IPS DF 6.9 (cell line): ENCODE data around the gene UMPS.
"Not testable (repeated sequence)": the region's sequence is repeated elsewhere in the genome, so short reads cannot be mapped to it uniquely, and the experiment has no call there.

Source experiments
- DNase-seq: peaks from one replicate; pipeline ENCODE4 v3.0.0-alpha.2; 2013; ENCODE audit warnings: low read depth, low spot score
- H3K27ac ChIP-seq: one replicate; pipeline ENCODE4 v1.5.1; 2013; ENCODE audit warnings: low read length, control low read depth
- H3K27me3 ChIP-seq: 2 replicates; pipeline ENCODE4 v1.6.1; 2013; ENCODE audit warnings: mild to moderate bottlenecking, low read length; ENCODE audit not compliant: control insufficient read depth, insufficient read depth
- H3K36me3 ChIP-seq: 2 replicates; pipeline ENCODE4 v1.6.1; 2013; ENCODE audit warnings: low read length; ENCODE audit not compliant: control insufficient read depth, insufficient read depth
- H3K4me1 ChIP-seq: 2 replicates; pipeline ENCODE4 v1.6.1; 2013; ENCODE audit warnings: low read length; ENCODE audit not compliant: control insufficient read depth, insufficient read depth
- H3K4me3 ChIP-seq: 2 replicates; pipeline ENCODE4 v1.5.1; 2013; ENCODE audit warnings: mild to moderate bottlenecking, low read length
- H3K9me3 ChIP-seq: 2 replicates; pipeline ENCODE4 v1.6.1; 2013; ENCODE audit warnings: low read length, inconsistent platforms; ENCODE audit not compliant: control insufficient read depth, insufficient read depth
- WGBS: extraction: QIAGEN DNeasy Blood & Tissue Kit; methylation state at CpG from one replicate; pipeline ENCODE4 v1.1.7; 2013; ENCODE audit warnings: mixed read lengths, missing lambda C conversion rate; ENCODE audit not compliant: insufficient read length, insufficient coverage; 5-methylcytosine and 5-hydroxymethylcytosine counted together

Gene UMPS

DNA sequence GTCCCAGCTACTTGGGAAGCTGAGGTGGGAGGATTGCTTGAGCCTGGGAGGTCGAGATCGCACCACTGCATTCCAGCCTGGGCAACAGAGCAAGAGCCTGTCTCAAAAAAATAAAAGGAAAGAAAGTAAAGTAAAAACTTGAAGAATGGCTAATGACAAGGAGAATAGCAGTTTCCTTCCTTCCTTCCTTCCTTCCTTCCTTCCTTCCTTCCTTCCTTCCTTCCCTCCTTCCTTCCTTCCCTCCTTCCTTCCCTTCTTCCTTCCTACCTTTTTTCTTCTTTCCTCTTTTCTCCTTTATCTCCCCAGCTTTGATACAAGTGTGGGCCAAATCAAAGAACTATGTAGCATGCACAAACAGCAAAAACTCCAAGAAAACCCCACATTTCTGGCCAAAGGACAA, 23.0 kb upstream of the UMPS start:
- WGBS, result no CpG with 5 or more reads among the region's 2 CpGs
- not testable (repeated sequence) for H3K4me3 ChIP-seq, H3K36me3 ChIP-seq, H3K27me3 ChIP-seq, H3K4me1 ChIP-seq, H3K27ac ChIP-seq, DNase-seq, H3K9me3 ChIP-seq

DNA sequence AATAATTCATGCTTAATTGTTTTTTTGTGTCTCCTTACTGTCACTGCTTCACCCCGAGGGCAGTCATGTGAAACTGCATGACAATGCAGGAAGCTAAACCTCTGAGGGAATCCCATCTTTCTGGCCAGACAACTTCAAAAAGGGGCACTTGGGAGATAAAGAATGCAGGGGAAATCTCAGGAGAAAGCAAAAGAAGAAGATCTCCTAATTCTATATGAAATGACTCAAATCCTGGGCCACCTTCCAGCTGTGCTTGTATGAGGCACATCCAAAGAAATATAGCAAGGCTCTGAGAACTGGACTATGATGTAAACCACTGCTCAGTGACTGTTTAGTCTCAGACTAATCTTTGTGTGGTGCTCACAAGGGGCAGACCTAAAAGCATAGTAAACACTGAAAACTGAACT, 22.6 kb upstream of the UMPS start:
- no peak overlapping the region for H3K27ac ChIP-seq
- H3K36me3 ChIP-seq, result no peaks in the 10 kb centered on the region
- no peak overlapping the region for H3K4me3 ChIP-seq
- H3K4me1 ChIP-seq, result no peaks in the 10 kb centered on the region
- no peak for DNase-seq
- no peaks in the 10 kb centered on the region for H3K27me3 ChIP-seq
- H3K9me3 ChIP-seq, result no peaks in the 10 kb centered on the region
- no CpG with 5 or more reads among the region's 1 CpG for WGBS

DNA sequence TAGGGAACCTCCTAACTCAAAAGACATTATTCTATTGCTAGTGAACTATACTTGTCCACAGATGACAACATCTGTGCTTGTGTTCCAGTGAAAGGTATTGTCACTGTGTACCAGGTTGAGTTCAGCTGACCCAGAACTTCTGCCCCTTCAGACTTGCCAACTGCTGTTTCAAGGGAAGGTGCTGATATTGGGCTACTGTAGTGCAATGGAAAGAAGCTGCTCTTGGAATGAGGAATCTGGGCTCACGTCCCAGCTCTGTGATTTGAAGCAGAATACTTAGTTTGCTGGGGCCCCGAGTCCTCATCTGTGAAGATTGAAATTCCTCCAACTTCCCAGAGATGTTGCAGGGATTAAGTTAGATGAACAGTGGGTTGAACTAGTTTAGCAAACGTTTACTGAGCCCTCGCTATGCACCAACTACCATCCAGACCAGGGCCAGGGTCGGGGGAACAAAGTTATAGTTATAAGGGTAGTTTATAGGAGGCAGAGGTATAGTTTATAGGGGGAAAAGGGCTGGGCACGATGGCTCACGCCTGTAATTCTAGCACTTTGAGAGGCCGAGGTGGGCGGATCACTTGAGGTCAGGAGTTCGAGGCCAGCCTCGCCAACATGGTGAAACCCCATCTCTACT, 15.9 kb upstream of the UMPS start:
- Histone ChIP-seq H3K4me1 (no peaks in the 10 kb centered on the region), H3K27ac (no peak overlapping the region), H3K36me3 (no peaks in the 10 kb centered on the region), H3K9me3 (no peaks in the 10 kb centered on the region), H3K4me3 (no peak overlapping the region), H3K27me3 (no peaks in the 10 kb centered on the region)
- WGBS, result no CpG with 5 or more reads among the region's 11 CpGs
- no peak for DNase-seq

DNA sequence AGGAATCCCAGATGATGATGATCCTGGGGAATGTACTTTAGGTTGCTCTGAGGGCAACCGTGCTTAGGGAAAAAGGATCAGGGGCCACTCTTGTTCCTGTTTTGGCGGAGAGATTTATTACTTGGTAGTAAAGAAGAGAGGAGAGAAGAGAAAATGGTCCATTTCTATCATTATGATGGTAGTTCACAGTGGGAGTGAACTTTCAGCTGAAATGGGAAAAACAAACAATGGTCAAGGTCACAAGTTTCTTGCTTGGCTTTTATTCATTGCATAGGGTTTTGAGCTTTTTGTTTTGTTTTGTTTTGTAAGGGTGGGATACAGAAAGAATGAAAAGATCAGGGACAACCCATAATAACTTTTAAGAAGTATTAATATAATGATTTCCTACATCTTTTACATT, 7.7 kb upstream of the UMPS start:
- no peaks in the 10 kb centered on the region for H3K4me1 ChIP-seq
- no CpG with 5 or more reads among the region's 2 CpGs for WGBS

DNA sequence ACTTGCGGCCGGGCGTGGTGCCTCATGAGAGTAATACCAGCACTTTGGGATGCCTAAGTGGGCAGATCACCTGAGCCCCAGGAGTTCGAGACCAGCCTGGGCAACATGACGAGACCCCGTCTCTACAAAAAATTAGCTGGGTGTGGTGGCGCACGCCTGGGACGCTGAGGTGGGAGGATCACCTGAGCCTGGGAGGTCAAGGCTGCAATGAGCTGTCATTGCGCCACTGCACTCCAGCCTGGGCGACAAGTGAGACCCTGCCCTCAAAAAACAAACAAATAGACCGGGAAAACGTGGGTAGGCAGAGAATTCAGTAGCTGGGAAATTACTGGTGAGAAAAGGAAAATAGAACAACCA, 667 bp downstream of the UMPS start:
- no peaks in the 10 kb centered on the region for H3K9me3 ChIP-seq
- H3K27ac ChIP-seq, result no peak overlapping the region
- no CpG with 5 or more reads among the region's 13 CpGs for WGBS
- H3K27me3 ChIP-seq, result no peaks in the 10 kb centered on the region
- no peak for DNase-seq
- H3K4me1 ChIP-seq, result no peaks in the 10 kb centered on the region
- H3K36me3 ChIP-seq, result no peaks in the 10 kb centered on the region
- H3K4me3 ChIP-seq, result peak overlapping the region; percentile 94; the same call in 1 of the 2 replicates

More for the DNA sequence above, 7.7 kb upstream of the UMPS start:
- H3K36me3 ChIP-seq, result no peaks in the 10 kb centered on the region
- DNase-seq, result no peak
- no peak overlapping the region for H3K27ac ChIP-seq
- no peaks in the 10 kb centered on the region for H3K9me3 ChIP-seq
- no peak overlapping the region for H3K4me3 ChIP-seq
- H3K27me3 ChIP-seq, result no peaks in the 10 kb centered on the region

DNA sequence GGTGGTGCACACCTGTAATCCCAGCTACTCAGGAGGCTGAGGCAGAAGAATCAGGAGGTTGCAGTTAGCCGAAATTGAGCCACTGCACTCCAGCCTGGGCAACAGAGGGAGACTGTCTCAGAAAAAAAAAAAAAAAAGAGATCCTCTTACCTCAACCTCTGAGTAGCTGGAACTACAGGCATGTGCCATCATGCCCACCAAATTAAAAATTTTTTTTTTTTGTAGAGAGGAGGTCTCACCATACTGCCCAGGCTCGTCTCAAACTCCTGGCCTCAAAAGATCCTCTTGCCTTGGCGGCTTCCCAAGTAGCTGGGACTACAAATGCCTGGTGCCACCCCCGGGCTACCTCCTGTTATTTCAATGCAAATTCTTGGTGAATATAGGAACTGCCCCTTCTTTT, 1.5 kb downstream of the UMPS start:
- no peaks in the 10 kb centered on the region for H3K4me1 ChIP-seq
- WGBS, result no CpG with 5 or more reads among the region's 4 CpGs
- H3K4me3 ChIP-seq, result no peak overlapping the region
- no peaks in the 10 kb centered on the region for H3K36me3 ChIP-seq
- no peaks in the 10 kb centered on the region for H3K27me3 ChIP-seq
- no peak for DNase-seq
- no peak overlapping the region for H3K27ac ChIP-seq
- no peaks in the 10 kb centered on the region for H3K9me3 ChIP-seq

DNA sequence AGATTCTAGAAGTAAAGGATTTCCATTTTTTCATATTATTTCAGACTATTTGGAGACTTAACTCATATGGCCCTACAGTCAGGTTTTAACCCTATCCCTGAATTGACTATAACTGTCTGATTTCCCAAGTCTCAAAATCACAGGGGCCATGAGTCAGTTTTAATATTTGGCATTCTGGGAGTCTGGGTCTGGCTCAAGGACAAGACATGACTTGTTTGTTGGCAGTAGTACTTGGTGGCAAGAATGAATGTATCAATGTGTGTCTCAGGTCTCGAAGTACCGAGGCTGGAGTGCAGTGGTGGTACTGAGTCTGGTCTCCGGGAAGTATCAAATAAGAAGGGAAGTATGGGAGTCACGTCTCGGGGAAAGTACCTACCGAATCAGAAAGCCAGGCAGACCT, 10.8 kb downstream of the UMPS start:
- no CpG with 5 or more reads among the region's 6 CpGs for WGBS
- no peaks in the 10 kb centered on the region for H3K4me1 ChIP-seq
- H3K36me3 ChIP-seq, result peaks cover 25% of the 10 kb centered on the region
- no peak for DNase-seq
- no peaks in the 10 kb centered on the region for H3K27me3 ChIP-seq
- H3K27ac ChIP-seq, result no peak overlapping the region
- H3K4me3 ChIP-seq, result no peak overlapping the region
- H3K9me3 ChIP-seq, result no peaks in the 10 kb centered on the region

DNA sequence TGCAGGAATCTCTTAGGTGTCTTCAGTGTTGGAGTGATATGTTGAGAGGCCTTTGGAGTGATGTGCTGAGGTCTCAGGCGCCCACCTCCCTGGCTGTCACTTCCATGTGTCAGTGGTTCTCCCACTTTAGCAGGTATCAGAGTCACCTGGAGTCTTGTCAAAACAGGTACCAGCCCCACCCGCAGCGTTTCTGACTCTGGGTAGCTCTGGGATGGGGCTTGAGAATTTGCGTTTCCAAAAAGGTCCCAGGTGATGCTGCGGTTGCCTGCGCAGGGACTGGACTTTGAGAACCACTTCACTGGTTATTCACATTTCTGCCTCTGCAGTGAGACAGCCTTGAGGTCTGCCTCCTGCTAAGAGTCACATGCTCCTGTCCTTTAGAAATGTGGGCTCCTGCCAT, 15.5 kb downstream of the UMPS start:
- H3K4me3 ChIP-seq, result no peak overlapping the region
- no peaks in the 10 kb centered on the region for H3K27me3 ChIP-seq
- WGBS, result no CpG with 5 or more reads among the region's 6 CpGs
- no peak for DNase-seq
- no peaks in the 10 kb centered on the region for H3K4me1 ChIP-seq
- no peak overlapping the region for H3K27ac ChIP-seq
- peaks cover 11% of the 10 kb centered on the region; the same call in 1 of the 2 replicates for H3K36me3 ChIP-seq
- no peaks in the 10 kb centered on the region for H3K9me3 ChIP-seq

DNA sequence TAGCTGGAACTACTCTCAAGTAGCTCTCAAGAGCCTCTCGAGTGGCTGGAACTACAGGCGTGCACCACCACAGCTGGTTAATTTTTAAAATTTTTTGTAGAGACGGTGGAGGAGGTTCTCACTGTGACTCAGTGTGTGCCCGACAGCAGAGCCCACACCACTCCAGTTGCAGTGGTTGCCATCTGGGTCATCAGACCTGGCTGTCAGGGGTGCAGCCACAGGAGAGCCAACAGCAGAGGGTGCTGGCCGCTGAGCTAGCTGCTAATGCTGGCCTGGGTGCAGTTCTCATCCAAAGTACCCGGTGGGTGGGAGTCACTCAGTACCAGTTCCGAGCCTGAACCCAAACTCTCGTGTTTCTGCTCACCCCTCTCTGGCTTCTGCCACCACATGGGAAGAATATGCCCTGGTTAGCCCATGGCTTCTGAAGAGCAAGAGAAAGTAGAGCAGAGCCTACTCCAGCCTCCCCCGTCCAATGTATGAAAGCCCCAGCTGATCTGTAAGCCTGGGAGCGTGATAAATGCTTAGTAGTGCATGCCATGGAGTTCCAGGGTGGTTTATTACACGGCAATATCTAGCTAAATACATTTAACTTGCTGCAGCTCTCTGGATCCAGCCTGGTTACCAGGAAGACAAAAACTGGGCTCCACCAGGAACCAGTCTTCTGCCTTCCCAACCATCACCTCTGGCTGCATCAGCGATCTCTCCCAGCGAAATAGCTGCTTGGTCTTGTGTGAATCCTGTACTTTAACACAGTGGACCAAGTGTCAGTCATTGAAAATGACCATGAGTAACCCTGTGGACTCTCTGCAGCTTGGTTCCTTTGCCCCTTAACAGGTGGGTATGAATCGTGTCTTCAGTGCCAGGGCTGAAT, 17.1 kb downstream of the UMPS start:
- peaks cover 2% of the 10 kb centered on the region; the same call in 1 of the 2 replicates for H3K9me3 ChIP-seq
- WGBS, result no CpG with 5 or more reads among the region's 14 CpGs
- H3K4me1 ChIP-seq, result peaks cover 2% of the 10 kb centered on the region; the same call in 1 of the 2 replicates
- no peak for DNase-seq
- H3K4me3 ChIP-seq, result no peak overlapping the region
- peaks cover 9% of the 10 kb centered on the region; the same call in 1 of the 2 replicates for H3K36me3 ChIP-seq
- H3K27me3 ChIP-seq, result no peaks in the 10 kb centered on the region
- no peak overlapping the region for H3K27ac ChIP-seq

DNA sequence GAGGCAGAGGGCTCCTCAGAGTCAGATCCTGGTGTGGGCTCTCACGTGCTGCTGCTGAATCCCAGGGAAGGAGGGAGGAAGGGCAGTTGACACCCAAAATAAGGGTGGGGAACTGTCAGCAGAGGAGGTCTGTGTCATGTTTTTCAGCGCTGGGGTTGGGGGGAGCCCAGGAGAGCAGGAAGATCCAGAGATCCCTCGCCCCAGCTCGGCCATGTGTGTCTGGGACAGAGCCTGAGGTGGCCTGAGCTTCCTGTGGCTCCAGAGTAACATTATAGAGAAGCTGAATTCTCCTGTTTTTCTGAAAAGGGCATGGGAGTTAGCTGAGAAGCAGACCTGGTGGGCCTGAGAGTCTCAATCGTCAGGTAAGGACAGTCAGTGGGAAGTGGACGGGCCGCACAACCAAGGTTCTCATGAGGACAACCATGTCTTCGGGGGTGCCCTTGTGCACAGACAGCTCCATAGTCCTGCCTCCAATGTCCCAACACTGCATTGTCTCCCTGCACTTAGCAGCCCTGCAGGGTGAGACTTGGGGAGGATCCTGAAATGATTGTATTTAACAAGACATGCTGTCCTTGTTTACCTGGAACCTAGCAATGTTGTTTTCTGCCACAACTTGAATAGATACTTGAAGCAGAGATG, 18.4 kb downstream of the UMPS start:
- Histone ChIP-seq H3K9me3 (peaks cover 2% of the 10 kb centered on the region; the same call in 1 of the 2 replicates), H3K27me3 (no peaks in the 10 kb centered on the region), H3K4me1 (peaks cover 2% of the 10 kb centered on the region; the same call in 1 of the 2 replicates), H3K27ac (no peak overlapping the region), H3K36me3 (peaks cover 9% of the 10 kb centered on the region; the same call in 1 of the 2 replicates), H3K4me3 (no peak overlapping the region)
- DNase-seq, result no peak
- WGBS, result no CpG with 5 or more reads among the region's 8 CpGs
